SU-DHL-6 (cell line): Measurements from ENCODE around the gene SFSWAP.
A peak's percentile ranks its signal among the peaks of the same experiment; 100 is the strongest.

Experiments
- H2AFZ ChIP-seq: fragments of 200-600 bp; sonication (generic); 2 replicates; pipeline ENCODE4 v1.6.1; 2014; ENCODE audit warnings: low read depth, mild to moderate bottlenecking, moderate library complexity, mixed read lengths, antibody characterized with exemption, low read length; ENCODE audit not compliant: severe bottlenecking
- H3F3A ChIP-seq: fragments of 200-600 bp; shearing (Covaris generic); 2 replicates; pipeline ENCODE4 v1.6.0; 2016; ENCODE audit warnings: antibody characterized with exemption, mild to moderate bottlenecking; ENCODE audit not compliant: insufficient read depth
- H3K27ac ChIP-seq: fragments of 200-600 bp; sonication (generic); 2 replicates; pipeline ENCODE4 v1.5.1; 2016; ENCODE audit warnings: low read depth, mild to moderate bottlenecking, low read length, moderate library complexity, mixed read lengths
- H3K27me3 ChIP-seq: fragments of 200-600 bp; sonication (generic), shearing (Covaris generic); 2 replicates; pipeline ENCODE4 v1.6.0; 2014; ENCODE audit warnings: mild to moderate bottlenecking, low read length
- H3K36me3 ChIP-seq: fragments of 200-600 bp; sonication (generic); 2 replicates; pipeline ENCODE4 v1.6.1; 2014; ENCODE audit warnings: mild to moderate bottlenecking, low read length, mixed read lengths
- H3K4me2 ChIP-seq: fragments of 300-600, 200-600 bp; shearing (Covaris generic), sonication (generic); 2 replicates; pipeline ENCODE4 v1.6.0; 2014; ENCODE audit warnings: low read length, low read depth, mild to moderate bottlenecking; ENCODE audit not compliant: poor library complexity, severe bottlenecking
- H3K4me3 ChIP-seq: fragments of 200-600 bp; sonication (generic); 2 replicates; pipeline ENCODE4 v1.5.1; 2014; ENCODE audit warnings: antibody characterized with exemption, low read length, mild to moderate bottlenecking, mixed read lengths; ENCODE audit not compliant: insufficient read depth, poor library complexity, severe bottlenecking
- H3K79me2 ChIP-seq: fragments of 200-600 bp; sonication (generic); 2 replicates; pipeline ENCODE4 v1.6.1; 2014; ENCODE audit warnings: mild to moderate bottlenecking, low read length, moderate library complexity; ENCODE audit not compliant: insufficient read depth
- H3K9ac ChIP-seq: fragments of 200-600 bp; sonication (generic); 2 replicates; pipeline ENCODE4 v1.7.0; 2014; ENCODE audit warnings: mild to moderate bottlenecking, low read length
- H3K9me2 ChIP-seq: fragments of 200-600 bp; sonication (generic); replicated peaks from 2 replicates; pipeline ENCODE4 v1.6.1; 2014; ENCODE audit warnings: low read length; ENCODE audit not compliant: insufficient read depth
- H3K9me3 ChIP-seq: fragments of 200-600 bp; sonication (generic); 2 replicates; pipeline ENCODE4 v1.6.1; 2014; ENCODE audit warnings: low read length, mixed read lengths; ENCODE audit not compliant: insufficient read depth
- H4K20me1 ChIP-seq: fragments of 200-600 bp; sonication (generic); 2 replicates; pipeline ENCODE4 v1.6.1; 2014; ENCODE audit warnings: low read depth, mild to moderate bottlenecking, antibody characterized with exemption, low read length, moderate library complexity, mixed read lengths
- EZH2phosphoT487 ChIP-seq: fragments of 200-600 bp; sonication (generic), shearing (Covaris generic); conservative IDR thresholded peaks from 2 replicates; pipeline ENCODE4 v1.6.1; 2018; ENCODE audit warnings: mild to moderate bottlenecking, antibody characterized with exemption, low read length, moderate library complexity, mixed read lengths
- TF ChIP-seq, protein P1 (sequence below): fragments of 200-600 bp; sonication (generic); IDR thresholded peaks from one replicate; pipeline ENCODE4 v1.5.1; 2017; ENCODE audit warnings: antibody characterized with exemption, mild to moderate bottlenecking, low read length, moderate library complexity; ENCODE audit not compliant: insufficient read depth, poor library complexity, severe bottlenecking

Gene SFSWAP

GRCh38 chr12:131753757-131754156 lies 42.9 kb downstream of the SFSWAP start:
- no peaks in the 10 kb centered on the region for H3K79me2 ChIP-seq
- H3K27ac ChIP-seq, result no peak overlapping the region
- no peaks in the 10 kb centered on the region for H4K20me1 ChIP-seq
- no peaks in the 10 kb centered on the region for H3F3A ChIP-seq
- TF ChIP-seq, protein P1, sequence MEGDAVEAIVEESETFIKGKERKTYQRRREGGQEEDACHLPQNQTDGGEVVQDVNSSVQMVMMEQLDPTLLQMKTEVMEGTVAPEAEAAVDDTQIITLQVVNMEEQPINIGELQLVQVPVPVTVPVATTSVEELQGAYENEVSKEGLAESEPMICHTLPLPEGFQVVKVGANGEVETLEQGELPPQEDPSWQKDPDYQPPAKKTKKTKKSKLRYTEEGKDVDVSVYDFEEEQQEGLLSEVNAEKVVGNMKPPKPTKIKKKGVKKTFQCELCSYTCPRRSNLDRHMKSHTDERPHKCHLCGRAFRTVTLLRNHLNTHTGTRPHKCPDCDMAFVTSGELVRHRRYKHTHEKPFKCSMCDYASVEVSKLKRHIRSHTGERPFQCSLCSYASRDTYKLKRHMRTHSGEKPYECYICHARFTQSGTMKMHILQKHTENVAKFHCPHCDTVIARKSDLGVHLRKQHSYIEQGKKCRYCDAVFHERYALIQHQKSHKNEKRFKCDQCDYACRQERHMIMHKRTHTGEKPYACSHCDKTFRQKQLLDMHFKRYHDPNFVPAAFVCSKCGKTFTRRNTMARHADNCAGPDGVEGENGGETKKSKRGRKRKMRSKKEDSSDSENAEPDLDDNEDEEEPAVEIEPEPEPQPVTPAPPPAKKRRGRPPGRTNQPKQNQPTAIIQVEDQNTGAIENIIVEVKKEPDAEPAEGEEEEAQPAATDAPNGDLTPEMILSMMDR, result no peak
- no peak for TF ChIP-seq EZH2phosphoT487
- H3K36me3 ChIP-seq, result peaks cover 20% of the 10 kb centered on the region; the same call in 1 of the 2 replicates
- no peaks in the 10 kb centered on the region for H3K9me3 ChIP-seq
- no peaks in the 10 kb centered on the region for H3K9me2 ChIP-seq
- H3K27me3 ChIP-seq, result no peaks in the 10 kb centered on the region
- H3K4me2 ChIP-seq, result no peak overlapping the region
- no peak overlapping the region for H3K4me3 ChIP-seq
- no peak overlapping the region for H3K9ac ChIP-seq
- no peak overlapping the region for H2AFZ ChIP-seq

DNA sequence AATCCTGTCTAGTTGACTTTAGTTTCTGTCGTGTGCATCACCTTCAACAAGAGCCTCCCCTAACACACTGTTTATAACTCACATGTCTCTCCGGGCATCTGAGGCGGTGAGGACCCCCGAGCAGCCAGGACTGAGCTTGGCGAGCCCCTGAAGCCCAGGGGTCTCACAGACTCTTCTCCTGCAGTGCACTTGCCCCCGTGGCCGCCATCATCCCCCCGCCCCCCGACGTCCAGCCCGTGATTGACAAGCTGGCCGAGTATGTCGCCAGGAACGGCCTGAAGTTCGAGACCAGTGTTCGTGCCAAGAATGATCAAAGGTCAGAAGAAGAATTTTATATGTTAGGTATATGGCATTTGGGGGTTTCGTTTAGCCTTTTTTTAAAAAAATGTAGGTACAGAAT lies 43.3 kb downstream of the SFSWAP start:
- H3K4me3 ChIP-seq, result no peak overlapping the region

GRCh38 chr12:131755305-131756113 lies 44.6 kb downstream of the SFSWAP start:
- Histone ChIP-seq H3K9ac (no peak overlapping the region), H3K36me3 (peaks cover 23% of the 10 kb centered on the region; the same call in 1 of the 2 replicates), H3K9me3 (no peaks in the 10 kb centered on the region), H3K9me2 (no peaks in the 10 kb centered on the region), H3K79me2 (no peaks in the 10 kb centered on the region), H3K4me3 (no peak overlapping the region), H4K20me1 (no peaks in the 10 kb centered on the region), H2AFZ (no peak overlapping the region), H3F3A (0 out of 2 replicates have a peak, but pooled peaks cover 3% of the 10 kb centered on the region), H3K4me2 (no peak overlapping the region), H3K27ac (no peak overlapping the region), H3K27me3 (no peaks in the 10 kb centered on the region)
- TF ChIP-seq, protein P1, result peak; percentile 21
- no peak for TF ChIP-seq EZH2phosphoT487

More for the DNA sequence above, 43.3 kb downstream of the SFSWAP start:
- no peaks in the 10 kb centered on the region for H3K27me3 ChIP-seq
- no peaks in the 10 kb centered on the region for H4K20me1 ChIP-seq
- no peak overlapping the region for H3K9ac ChIP-seq
- no peak overlapping the region for H3K27ac ChIP-seq
- no peaks in the 10 kb centered on the region for H3K79me2 ChIP-seq
- no peak for TF ChIP-seq EZH2phosphoT487
- TF ChIP-seq, protein P1, result no peak
- no peak overlapping the region for H2AFZ ChIP-seq
- no peak overlapping the region for H3K4me2 ChIP-seq
- no peaks in the 10 kb centered on the region for H3K9me2 ChIP-seq
- no peaks in the 10 kb centered on the region for H3F3A ChIP-seq
- no peaks in the 10 kb centered on the region for H3K9me3 ChIP-seq
- H3K36me3 ChIP-seq, result peaks cover 20% of the 10 kb centered on the region; the same call in 1 of the 2 replicates
